GM18861 (cell line): ENCODE measurements around the gene MRPS11.
"Not testable (repeated sequence)": the region's sequence is repeated elsewhere in the genome, so short reads cannot be mapped to it uniquely, and the experiment has no call there.

Source experiments
- ATAC-seq: cut with Tn5 transposase; IDR thresholded peaks from one replicate; pipeline ENCODE4 v1.9.1; 2021; ENCODE audit not compliant: unreplicated experiment

MRPS11 gene

DNA sequence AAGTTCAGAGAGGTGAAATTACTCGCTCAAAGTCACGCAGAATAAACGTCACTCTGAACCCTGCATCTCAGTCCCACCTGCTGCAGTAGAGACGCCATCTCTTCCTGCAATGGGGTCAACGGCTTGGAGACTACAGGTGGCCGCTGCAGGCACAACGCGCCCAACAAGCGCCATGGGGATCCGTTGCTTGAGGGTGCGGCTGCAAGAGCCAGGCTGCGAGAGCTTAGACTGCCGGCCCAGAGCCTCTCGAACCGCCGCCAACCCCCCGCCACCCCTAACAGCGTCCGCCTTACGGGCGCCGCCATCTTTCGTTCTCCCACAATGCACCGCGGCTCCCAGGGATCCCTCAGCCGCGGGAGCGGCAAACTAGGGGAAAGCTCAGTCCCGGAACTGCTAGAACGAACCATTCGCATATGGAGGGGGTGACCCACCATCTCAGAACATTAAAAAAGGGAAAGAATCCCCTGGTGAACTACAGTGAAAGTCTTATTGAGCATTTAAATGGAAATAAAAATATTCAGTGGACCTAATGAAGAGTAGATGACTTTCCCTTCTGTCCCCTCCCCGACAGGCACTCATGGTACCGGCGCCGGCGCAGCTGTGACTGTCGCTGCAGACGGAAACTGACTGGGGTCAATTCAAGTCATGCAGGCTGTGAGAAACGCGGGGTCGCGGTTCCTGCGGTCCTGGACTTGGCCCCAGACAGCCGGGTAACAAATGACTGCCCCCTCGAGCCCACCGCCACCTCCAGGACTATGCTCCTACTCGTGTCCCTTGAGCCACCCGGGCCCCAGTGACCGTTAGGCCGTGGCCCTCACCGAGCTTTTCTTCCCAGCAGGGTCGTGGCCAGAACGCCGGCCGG is at the start of gene MRPS11, which contains the start of gene MRPL46:
MRPS11 (plus strand) TSS at position 636 of the 862 bp plus-strand sequence; CDS start at position 646, 10 bp downstream.
MRPL46 (minus strand) TSS at position 316 of the 862 bp plus-strand sequence; CDS start at position 305, 11 bp downstream.
- peak; percentile 83 for ATAC-seq

DNA sequence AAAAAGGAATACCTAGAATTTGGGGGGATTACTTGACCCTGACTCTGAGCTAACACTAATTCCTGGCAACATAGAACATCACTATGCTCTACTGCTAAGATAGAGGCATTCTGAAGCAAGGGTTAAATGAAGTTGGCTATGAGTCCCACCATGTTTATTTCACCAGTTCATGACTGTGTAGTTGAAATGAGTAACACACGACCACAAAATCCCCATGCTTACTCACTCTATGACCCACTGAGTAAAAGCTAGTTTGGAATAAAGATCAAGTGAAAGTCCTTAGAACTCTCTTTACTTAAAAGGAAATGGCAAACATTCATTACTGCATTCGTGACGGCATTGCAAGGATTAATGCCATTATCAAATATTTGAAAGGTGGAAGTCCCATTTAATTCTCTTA is 47.7 kb upstream of the MRPS11 start:
- ATAC-seq = no peak

DNA sequence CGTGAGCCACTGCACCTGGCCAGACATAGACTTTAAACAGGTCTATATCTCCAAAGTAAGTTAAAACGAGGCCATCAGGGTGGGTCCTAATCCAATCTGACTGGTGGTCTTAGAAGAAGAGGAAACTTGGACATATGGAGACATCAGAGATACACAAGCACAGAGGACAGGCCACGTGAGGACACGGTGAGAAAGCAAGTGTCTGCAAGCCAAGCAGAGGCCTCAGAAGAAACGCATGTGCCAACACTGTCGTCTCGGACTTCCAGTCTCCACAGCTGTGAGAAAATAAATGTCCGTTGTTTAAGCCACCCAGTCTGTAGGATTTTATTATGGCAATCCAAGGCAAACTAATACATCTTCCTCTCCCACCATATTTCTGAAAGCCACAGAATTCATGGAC is 44.2 kb upstream of the MRPS11 start:
- ATAC-seq = no peak

DNA sequence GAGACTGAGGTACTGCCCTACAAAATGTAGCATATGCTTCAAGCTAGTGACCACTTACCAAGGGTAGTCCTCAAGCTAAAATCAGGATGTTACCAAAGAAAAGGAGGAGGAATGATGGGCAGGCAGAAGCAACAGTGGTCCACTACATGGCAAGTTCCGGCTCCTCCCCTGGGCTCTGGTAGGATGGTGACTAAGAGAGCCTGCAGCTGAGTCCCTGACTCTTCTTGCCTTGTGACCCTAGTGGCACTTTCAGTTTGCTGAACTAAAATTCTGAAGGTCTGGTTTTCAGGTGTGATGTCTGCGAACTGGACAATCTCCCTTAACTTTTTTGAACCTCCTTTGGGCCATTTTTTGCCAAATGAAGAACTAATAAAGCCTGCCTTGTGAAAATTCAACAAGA is 41.2 kb upstream of the MRPS11 start:
- ATAC-seq = no peak

DNA sequence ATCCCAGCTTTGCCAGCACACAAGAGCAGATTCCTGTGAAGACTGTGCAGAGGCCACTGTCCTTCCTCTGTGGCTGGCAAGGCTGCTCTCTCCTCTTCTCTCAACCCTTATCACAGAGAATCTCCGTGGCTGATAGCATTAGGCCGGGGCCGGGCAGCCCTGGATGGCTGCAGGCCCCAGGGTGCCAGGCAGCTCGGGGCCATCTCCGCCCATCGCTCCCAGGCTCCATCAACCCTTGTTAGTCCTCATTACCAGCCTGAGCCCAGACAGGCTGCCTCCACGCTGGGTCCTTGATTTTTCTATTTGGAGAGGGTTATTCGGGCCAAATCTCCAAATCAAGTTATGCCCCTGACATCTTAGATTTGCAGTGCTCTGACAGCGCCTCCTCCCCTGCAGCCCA is 39.5 kb upstream of the MRPS11 start:
- no peak for ATAC-seq

DNA sequence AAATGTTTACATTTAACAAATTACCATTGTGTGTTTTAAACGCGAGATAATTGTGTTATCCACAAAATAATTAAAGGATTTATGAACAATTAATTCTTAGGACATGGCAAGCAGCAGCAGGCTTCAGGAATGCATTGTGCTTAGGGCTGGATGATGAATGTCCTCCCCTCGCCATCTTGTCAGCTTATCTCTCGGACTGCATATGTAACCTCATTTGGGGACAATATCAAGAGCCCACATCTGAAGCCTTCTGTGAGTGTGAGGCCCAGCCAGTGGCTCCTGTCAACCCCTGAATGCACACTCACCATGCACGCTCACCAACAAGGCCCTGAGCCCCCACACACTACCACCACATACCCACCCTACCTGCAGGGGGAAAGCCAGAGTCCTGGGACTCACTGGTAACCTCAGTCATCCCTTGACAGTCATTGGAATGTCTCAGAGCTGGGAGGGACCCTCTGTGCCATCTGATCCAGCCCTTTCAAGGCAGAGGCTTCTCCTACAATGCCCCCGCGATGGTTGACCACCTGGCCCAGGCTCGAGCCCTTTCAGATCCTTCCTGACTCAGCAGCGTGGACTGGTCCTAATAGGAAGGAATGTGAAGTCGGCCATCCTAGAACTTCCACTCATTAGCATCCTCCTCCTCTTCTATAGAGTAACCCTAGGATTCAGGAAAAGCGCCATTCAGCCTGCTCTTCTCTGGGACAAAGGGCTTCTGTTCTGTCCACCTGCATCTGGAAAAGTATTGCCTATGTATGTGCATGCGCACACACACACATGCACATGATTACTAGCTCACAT is 38.5 kb upstream of the MRPS11 start:
- no peak for ATAC-seq

DNA sequence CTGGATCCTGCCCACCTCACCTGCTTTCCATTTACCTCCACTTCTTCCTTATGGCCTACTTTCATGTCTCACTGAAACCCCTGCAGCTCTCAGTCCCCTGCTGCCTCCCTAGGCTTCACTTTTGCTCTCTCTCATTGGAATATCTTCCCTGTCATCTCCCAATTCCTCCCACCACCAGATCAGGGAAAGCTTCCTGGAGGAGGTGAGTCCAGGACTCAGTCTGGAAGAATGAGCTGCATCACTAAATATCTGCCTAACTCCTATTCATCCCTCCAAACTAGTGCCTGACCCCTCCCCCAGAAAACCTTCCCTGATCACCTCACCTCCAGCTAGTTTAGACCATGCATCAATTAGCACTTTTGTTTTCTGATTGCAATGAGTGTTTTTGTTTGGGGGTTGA is 37.5 kb upstream of the MRPS11 start:
- ATAC-seq = no peak

DNA sequence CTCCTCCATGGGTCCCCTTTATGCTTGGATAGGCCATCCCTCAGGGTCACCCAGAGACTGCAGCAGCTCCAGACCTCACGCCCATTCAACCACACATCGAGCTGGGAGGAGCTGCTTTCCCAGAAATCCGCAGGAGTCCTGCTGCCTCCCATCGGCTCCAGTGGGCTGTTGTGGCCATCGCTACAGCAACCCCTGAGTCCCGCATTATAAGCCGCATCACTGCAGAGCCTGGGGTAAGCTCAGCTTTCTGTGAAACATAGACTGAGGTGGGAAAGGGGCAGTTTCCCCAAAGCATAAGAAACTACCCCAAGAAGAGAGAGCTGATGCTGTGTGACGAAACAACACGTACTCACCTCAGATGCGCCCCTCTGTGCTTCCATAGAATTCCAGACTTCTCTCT is 36.1 kb upstream of the MRPS11 start:
- no peak for ATAC-seq

DNA sequence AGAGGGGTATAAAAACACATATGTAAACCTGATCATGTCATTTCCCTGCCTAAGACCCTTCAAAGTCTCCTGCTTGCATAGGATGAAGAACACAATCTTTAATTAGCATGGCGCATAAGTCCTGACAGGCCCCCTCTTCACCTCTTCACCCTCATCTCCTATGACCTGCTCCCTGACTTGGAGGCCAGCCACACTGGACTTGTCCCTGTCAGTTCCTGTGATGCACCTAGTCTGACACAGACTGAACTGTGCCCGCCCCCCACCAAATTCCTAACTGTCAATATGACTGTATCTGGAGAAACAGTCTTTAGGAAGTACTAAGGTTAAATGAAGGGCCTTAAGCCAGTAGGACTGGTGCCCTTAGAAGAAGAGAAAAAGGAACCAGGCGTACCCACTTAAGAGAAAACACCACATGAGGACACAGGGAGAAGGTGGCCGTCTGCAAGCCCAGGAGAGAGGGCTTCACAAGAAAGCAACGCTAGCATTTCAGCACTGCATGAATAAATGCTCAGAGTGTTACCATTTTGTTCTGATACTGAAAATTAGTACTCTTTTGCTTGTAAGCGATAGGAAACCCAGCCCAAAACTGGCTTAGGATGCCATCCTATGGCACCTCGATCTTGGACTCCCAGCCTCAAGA is 34.3 kb upstream of the MRPS11 start:
- ATAC-seq = no peak

DNA sequence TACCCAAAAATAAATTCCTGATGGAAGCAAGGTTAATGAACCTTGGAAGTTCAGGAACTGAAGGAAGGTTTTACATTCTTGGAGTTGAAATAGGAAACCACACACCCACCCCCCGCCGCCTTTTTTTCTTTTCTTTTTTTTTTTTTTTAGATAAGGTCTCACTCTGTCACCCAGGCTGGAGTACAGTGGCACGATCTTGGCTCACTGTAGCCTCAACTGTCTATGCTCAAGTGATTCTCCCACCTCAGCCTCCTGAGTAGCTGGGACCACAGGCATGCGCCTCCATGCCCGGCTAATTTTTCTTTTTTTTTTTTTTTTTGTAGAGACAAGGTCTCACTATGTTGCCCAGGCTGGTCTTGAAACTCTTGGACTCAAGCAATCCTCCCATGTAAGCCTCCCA is 33.4 kb upstream of the MRPS11 start:
- ATAC-seq = not testable (repeated sequence)

DNA sequence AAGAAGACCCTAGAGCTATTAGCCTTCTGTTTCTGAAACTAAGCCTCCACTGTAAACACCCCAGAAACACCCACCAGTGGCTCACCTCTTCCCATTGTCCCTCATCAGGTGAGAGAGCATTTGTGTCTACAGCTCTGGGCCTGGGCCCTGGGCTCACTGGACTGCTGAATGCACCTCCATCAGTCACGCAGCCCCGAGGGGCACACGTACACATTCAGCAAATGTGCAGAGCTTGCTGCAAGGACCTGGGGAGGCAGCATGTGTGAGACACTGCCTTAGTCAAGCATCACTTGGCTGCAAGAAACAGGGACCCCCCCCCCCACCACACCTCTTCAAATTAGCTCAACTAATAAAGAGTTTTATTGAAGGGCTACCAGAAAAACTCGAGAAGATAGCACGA is 29.3 kb upstream of the MRPS11 start:
- ATAC-seq = no peak

DNA sequence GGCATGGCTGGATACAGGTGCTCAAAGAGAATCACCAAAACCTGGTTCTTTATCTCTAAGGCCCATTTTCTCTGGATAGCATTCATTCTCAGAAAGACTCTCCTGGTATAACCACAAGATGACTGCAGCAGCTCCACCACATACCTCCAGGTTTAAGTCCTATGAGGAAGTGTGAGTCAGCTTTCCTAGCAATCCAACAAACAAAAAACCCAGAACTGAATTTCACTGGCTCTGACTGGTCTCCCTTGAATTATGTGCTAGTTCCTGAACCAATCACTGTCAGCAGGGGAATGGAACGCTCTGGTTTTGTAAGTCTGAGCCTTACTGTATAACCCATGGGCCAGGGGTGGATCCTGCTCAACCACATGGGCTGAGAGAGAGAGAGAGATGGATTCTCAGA is 27.5 kb upstream of the MRPS11 start:
- ATAC-seq = no peak

DNA sequence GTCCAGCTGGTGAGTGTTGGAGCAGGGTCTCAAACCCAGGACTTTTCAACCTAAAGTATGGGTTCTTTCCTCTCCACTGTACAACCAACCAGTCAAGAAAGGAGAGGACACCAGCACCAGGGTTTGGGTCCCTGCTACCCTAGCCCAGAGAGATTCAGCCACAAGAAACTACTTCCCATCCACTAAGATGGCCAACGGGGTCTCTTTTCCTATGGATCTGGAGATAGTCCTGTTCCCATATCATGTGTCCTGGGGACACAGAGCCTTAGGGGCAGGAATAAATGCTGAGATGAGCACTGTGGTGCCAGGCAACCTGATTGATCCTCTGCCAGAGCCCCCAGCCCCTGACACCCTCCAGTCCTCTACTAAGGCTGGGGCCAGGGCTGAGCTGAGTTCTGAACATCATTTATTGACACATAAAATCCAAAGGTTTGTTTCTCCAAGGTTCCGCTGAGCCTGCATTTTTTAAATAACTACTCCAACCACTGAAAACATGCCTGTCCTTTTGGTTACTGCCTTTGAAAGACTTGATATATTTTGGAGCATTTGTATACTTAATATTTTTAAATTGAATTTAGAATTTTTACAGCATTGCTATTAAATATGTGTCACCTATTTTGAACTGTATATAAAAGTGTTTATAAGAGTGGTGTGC is 26.3 kb upstream of the MRPS11 start:
- no peak for ATAC-seq

DNA sequence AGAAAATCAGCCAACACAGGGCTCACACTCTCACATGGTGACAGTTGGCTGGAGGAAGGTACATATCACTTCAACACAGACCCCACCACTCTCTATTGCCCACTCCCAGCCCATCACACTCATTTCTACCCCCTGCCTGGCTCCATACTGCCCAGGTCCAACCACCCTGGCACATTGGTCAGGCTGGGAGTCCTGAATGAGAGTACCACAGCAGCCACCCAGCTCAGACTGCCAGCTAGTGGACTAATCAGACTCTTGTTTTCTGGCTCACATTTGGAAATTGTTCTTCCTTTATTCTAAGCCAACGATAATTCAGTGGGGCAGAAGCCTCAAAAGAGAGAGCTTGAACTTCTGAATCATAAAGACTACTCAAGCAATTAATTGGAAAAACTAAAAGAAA is 20.3 kb upstream of the MRPS11 start:
- ATAC-seq = no peak

DNA sequence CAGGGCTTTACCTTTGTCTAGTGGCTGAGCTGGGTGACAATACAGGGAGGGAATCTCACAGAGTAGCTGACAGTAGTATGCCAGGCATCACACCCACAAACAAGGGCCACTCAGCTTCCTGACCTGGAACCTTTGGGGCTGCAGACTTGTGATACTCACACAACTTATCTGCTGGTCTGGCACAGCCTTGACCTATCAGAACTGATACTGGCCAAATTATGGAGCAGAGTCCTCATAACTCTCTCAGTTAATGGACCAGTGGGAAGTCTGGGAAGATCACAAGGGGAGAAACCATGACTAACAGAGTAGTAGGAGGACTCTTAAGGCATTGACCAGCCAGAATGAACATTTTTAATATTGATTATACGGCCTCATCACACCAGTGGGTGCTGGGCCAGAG is 19.8 kb upstream of the MRPS11 start:
- ATAC-seq = no peak

DNA sequence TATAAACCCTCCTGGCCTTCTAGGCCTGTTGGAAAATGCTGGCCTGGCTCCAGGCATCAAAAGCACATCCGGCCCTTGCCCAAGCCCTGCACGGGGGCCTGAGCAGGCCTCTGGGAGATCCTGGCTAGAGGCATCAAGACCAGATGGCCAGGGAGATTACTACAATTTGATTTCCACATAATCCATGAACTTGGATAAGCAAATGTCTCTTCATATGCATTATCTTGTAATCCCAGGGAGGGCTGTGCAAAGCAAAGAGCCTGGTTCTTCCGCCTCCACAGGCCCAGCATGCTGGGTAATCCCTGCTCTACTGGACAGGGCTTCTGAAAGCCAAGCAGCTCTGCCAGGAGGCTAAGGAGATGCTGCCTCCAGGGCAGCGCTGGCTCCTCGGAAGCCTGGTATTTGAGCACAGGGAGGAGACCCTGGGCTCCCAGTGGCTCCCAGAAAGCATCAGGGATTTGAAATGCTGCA is 18.5 kb upstream of the MRPS11 start:
- no peak for ATAC-seq

DNA sequence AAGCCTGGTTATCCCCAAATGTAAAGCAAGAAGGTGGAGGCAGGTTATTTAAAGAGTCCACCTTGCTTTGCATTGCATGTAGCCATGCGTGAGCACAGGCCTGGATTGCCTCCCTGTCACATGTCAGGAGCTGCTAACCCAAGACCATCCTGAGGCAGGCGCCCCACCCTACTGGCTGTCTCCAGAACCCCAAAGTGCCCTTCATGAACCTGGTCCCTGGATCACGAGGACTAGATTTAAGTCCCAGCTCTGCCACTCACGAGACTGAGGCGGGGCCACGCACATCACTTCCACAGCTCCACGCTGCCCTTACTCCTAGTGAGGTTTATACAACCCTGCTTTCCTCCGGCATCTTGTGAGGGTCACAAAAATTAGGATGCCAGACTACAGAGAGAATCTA is 17.9 kb upstream of the MRPS11 start:
- no peak for ATAC-seq

DNA sequence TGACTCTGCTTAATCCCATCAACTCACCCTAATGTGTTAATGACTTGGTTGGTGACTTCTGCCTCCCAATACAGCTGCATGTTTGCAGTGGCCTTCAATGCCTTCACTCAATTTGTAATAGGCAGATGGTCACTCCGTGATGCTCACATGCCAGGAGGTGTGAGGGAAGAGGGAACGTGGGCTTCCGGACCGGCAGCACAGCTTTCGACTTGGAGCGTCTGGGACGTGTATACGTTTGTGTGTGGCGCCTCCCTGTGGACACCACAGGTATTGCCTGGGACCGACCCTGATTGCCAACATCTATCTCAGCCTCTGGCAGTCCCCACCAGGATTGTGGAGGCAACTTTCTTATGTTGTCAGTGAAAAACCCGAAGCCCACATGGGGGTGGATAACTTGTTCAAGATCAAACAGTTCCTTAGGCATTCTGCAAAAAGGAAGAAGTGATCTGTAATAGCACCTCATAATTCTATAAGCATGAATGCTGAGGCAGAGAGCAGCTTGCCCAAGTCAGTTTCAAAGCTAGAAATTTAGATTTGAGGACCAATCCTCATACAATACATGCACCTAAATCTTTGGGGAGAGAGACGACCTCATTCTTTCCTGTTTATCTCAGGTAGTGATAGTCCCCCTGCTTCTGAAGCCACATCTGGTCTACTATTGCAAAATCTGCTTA is 17.2 kb upstream of the MRPS11 start:
- no peak for ATAC-seq

DNA sequence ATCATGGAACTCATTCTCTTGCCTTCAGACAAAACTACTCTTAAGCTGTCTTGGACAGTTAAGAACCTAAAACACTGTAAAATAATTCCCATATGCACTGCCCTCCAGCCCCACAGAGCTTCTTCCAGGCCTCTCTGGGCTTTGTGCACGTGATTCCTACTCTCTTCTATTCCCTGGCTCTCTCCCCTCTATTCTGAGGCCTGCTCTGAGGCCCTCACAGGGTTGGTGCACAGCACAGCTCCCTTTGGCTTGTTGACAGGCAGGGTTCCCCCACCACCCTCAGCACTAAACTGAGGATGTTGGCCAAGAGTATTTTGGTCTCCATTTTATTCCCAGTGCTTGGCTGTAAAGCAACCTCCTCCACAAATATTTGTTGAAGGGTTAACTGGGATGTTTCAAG is 13.9 kb upstream of the MRPS11 start:
- ATAC-seq = no peak

DNA sequence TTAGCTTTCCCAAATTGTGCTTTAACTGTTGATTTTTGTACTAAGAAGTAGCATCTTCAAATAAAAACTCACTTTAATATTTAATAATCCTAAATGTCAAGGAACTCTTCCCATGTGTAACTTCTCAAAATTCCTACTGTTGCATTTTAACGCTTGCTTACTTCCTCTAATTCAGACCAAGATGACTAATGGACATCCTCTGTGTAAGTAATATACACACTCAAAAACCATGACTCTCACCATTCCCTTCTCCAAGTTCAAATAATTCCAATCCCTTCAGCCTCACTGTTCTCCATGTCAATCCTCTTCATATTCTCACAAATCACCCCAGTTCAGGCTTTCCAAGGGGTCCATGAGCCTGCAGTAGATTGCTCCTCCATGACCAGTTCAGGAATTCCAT is 13.3 kb upstream of the MRPS11 start:
- no peak for ATAC-seq
